Brain microvascular endothelial cell (primary cell): ENCODE data around the gene IFT80.

Source experiments
- DNase-seq: peaks from one replicate; pipeline ENCODE4 v3.0.0-alpha.2; 2020
- H3K27ac ChIP-seq: fragments of 250-450 bp; sonication (Bioruptor Pico); 2 replicates; pipeline ENCODE4 v1.5.1; 2020; ENCODE audit warnings: mild to moderate bottlenecking, moderate library complexity
- H3K27me3 ChIP-seq: fragments of 250-450 bp; sonication (Bioruptor Pico); replicated peaks from 2 replicates; pipeline ENCODE4 v1.5.1; 2020; ENCODE audit warnings: mild to moderate bottlenecking
- H3K36me3 ChIP-seq: fragments of 250-450 bp; sonication (Bioruptor Pico); replicated peaks from 2 replicates; pipeline ENCODE4 v1.5.1; 2020; ENCODE audit warnings: mild to moderate bottlenecking
- H3K4me3 ChIP-seq: 2 replicates; pipeline ENCODE4 v1.5.1; 2011; ENCODE audit warnings: low read depth, mild to moderate bottlenecking, control low read depth, low read length, moderate library complexity
- CTCF ChIP-seq: IDR thresholded peaks from 2 replicates; pipeline ENCODE4 v1.5.1; 2011; ENCODE audit warnings: low read depth, mild to moderate bottlenecking, moderate library complexity, low read length, control low read depth, inconsistent platforms; ENCODE audit errors: missing control alignments
- in situ Hi-C: cut with HindIII; loops from 2 replicates; pipeline ENCODE4 v1.10.0; 2017; ENCODE audit warnings: low sequenced_read_pairs, low pct_ligation_motif_present

The IFT80 gene

GRCh38 chr3:160279657-160280056 is 119.4 kb downstream of the IFT80 start:
- no peak for TF ChIP-seq CTCF
- Histone ChIP-seq H3K4me3 (no peak overlapping the region), H3K36me3 (no peaks in the 10 kb centered on the region), H3K27ac (no peak overlapping the region), H3K27me3 (no peaks in the 10 kb centered on the region)
- DNase-seq, result no peak
- in situ Hi-C loops, result no loop called here

- TF ChIP-seq CTCF, result no peak
- Histone ChIP-seq H3K4me3 (no peak overlapping the region), H3K36me3 (no peaks in the 10 kb centered on the region), H3K27ac (no peak overlapping the region), H3K27me3 (no peaks in the 10 kb centered on the region)
- no peak for DNase-seq
- in situ Hi-C loops, result no loop called here
Observed at GRCh38 chr3:160278210-160278609, 120.8 kb downstream of the IFT80 start.

- in situ Hi-C loops, result no loop called here
- Histone ChIP-seq H3K36me3 (no peaks in the 10 kb centered on the region), H3K27ac (no peak overlapping the region), H3K27me3 (no peaks in the 10 kb centered on the region), H3K4me3 (no peak overlapping the region)
- no peak for DNase-seq
- TF ChIP-seq CTCF, result no peak
Observed at GRCh38 chr3:160265088-160265487, 133.9 kb downstream of the IFT80 start.

GRCh38 chr3:160260587-160261270 is 138.3 kb downstream of the IFT80 start:
- TF ChIP-seq CTCF, result no peak
- no peak overlapping the region for H3K27ac ChIP-seq
- no peaks in the 10 kb centered on the region for H3K27me3 ChIP-seq
- H3K4me3 ChIP-seq, result no peak overlapping the region
- DNase-seq, result no peak
- H3K36me3 ChIP-seq, result no peaks in the 10 kb centered on the region
- in situ Hi-C loops, result no loop called here

GRCh38 chr3:160259589-160259988 is 139.4 kb downstream of the IFT80 start:
- no peak overlapping the region for H3K4me3 ChIP-seq
- H3K27me3 ChIP-seq, result no peaks in the 10 kb centered on the region
- DNase-seq, result no peak
- no peaks in the 10 kb centered on the region for H3K36me3 ChIP-seq
- no peak overlapping the region for H3K27ac ChIP-seq
- no peak for TF ChIP-seq CTCF
- in situ Hi-C loops, result no loop called here

GRCh38 chr3:160257606-160258005 is 141.4 kb downstream of the IFT80 start:
- Histone ChIP-seq H3K4me3 (no peak overlapping the region), H3K36me3 (no peaks in the 10 kb centered on the region), H3K27ac (no peak overlapping the region), H3K27me3 (no peaks in the 10 kb centered on the region)
- in situ Hi-C loops, result no loop called here
- no peak for DNase-seq
- no peak for TF ChIP-seq CTCF
